IPS-NIHi7 (cell line): ENCODE measurements around the gene DIS3L2.
"Not testable (repeated sequence)": the region's sequence is repeated elsewhere in the genome, so short reads cannot be mapped to it uniquely, and the experiment has no call there.

Source experiments
- DNase-seq: peaks from one replicate; pipeline ENCODE4 v3.0.0; 2012; ENCODE audit warnings: mixed read lengths; ENCODE audit errors: extremely low spot score

The DIS3L2 gene

DNA sequence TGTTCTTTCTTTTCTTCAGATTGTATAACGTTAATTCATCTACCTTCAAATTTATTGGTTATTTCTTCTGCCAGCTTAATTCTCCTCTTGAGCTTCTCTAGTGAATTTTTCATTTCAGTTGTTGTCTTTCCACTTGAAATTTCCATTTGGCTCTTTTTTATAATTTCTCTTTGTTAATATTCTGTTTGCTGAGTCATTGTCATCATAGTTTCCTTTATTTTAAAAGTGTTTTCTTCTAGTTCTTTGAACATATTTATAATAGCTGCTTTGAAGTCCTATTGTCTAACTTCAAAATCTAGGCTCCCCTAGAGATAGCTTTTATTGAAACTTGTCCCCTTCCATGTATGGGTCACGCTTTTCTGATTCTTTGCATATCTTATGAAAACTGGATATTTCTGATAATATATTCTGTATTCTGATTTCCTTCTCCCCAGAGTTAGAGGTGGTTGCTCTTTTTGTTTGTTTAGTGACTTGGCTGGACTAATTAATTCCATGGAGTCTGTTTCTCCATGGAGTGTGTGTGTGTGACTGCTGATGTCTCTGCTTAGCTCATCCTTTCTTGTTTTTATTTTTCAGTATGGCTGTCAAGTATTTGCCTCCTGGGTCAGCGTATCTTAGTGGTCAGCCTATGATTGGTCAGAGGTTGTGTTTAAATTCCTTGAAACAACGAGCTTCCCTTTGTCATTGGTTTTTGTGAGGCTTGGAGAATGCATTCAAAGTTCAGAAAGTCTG lies 47.6 kb downstream of the DIS3L2 start:
- DNase-seq: no peak

DNA sequence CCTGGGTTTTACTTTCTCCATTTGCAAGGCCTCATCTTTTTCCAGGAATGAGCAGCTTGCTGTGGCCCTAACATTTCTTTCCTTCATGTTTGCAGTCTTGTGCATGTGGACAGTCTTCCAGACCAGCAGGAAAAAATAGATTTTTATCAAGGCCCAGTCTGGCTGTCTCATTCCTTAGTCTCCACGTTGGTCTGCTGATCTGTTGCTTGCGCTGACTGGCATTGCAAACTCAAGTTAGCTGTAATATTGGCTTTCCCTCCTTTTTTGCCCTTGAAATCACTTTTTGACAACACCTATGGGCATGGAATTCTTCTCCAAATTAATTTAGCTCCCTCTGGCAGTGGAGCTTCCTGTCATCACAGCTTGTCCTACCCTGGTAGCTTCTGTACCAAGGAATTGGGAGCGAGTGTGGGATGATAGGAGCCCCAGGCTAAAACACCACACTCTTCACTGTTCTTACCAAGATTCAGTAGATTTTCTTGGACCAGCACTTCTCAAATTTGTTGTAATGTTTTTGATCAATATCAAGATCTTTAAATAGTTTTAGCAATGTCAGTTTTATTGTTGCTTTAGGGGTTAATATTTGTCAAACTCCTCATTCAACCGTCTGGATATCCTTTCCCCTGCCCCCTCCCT lies 48.2 kb downstream of the DIS3L2 start:
- DNase-seq: no peak

DNA sequence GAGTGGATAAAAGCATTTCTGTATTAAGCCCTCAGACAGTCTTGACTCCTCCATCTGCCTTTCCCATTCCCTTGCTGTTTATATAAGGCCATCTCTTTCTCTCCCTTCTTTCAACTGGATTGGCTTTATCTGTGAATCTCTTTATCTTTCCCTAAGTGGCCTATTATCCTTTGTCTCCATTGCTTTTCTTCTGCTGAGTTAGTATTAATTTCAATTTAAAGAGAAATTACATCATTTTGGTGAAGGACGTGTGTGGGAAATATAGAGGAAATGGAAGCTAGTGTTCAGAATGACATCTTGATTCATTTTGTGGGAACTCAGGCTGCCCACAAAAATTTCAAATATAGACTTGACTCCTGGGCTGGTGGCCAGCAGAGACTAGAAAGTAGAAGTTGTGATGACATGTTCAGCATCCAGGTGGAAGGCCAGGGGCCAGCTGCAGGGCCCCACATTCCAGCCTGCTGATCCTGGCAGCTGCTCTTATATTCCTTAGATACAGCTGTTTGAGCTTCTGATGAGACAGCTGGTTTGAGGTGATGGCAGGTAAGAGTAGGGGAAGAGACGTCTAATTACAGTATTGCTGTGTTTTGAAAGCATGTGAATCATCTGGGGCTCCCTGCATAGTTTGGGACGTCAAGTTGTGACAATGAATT lies 52.3 kb downstream of the DIS3L2 start:
- no peak for DNase-seq

DNA sequence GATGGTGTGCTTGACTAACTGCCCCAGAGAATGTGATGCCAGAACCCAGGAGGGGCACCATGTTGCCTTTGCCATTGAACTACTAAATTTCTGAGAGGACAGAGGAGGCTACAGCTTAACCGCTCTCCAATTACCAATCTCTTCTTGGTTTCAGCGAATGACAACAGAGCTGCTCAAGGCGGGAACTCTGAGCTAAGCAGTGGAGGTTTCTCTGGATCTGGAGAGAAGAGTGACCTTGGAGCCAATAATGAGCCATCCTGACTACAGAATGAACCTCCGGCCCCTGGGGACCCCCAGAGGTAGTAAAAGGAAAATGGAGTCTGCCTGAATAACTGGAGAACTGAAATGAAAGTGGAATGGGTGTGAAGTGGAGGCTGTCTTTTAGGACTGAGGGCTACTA lies 53.2 kb downstream of the DIS3L2 start:
- no peak for DNase-seq

DNA sequence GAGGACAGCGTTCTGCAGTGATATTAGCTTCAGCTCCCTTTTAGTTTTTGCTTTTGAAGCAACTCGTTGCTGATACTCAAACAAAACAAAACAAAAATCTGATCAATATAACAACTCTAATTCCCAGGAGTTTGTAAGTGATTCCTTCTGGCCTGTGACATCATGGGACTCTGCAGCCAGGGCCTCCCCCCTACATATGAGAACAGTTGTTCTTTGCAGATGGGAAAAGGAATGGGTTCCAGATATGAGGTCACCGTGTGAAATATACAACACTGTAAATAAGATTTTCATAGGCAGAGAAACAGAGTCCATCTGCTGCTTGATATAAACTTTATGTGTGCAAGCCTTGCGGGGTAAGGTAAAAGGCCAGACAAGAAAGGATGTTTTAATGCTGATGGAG lies 56.7 kb downstream of the DIS3L2 start:
- no peak for DNase-seq

DNA sequence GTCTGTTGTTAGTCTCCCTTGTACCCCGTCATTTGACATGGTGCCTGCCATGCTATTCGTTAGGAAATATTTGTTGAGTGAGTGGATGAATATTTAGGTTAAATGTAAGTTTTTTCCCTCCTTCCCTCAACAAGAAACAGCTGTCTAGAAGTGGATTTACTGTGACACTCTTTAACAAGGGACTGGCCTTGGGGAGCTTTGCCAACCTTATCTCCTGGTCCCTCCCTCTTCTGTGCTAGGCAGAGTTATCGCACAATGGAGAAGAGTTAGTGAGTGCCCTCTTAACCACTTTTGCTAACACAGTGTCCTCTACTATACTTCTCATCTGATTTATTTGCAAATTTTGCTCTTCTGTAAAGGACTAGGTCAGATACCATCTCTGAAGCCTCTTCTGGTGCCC lies 61.2 kb downstream of the DIS3L2 start:
- no peak for DNase-seq

DNA sequence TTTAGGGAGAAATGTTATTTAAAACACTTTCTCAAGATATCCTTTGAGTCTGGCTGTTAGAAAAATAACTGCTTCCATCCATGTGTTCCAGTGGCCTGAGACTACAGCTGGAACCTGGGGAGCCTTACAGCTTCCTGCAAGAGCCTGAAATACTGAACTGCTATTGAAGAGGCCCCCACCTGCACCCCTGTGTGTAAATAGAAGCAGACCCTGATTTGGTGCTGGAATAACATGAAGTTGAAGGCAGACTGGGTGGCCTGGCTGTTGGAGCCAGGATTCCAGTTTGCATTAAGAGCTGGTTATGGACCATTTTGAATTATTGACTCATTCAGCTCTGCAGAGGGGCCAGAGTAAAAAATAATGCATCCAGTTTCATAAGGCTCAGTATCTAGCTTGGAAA lies 61.9 kb downstream of the DIS3L2 start:
- DNase-seq: no peak

DNA sequence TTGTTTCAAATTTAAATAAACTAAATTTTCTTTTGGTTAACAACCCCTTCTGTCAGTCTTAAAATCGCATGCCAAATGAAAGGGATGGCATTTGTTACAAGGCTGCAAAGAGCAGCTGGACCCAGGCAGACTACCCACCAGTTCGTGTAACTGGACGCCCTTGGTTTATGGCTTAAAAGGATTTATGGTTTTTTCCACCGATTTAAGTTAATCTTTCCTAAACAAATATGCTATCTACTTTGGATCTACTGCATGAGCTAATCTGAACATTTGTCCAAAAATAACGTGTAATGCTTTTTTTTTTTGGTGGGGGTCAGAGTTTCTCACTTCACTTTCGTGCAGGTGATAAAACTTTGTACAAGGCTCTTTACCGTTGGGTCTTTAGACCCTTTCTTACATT lies 62.9 kb downstream of the DIS3L2 start:
- DNase-seq: no peak

DNA sequence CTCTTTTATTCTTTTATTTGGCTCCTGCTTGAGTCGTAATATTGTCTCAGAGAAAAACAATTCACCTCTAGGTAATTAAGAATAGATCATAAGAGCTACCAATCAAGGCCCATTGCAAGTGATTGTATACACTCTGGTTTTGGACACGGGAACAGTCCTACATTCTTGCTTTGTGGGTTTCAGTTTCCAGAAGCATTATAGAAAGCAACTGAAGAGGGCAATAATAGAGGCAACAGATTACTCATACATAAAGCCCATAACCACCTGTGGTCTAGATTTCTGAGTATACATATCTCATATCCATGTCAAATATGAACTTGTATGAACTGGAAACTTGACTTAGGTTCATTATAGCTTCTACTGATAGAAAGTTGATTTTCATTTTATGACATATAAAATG lies 65.4 kb downstream of the DIS3L2 start:
- DNase-seq: no peak

DNA sequence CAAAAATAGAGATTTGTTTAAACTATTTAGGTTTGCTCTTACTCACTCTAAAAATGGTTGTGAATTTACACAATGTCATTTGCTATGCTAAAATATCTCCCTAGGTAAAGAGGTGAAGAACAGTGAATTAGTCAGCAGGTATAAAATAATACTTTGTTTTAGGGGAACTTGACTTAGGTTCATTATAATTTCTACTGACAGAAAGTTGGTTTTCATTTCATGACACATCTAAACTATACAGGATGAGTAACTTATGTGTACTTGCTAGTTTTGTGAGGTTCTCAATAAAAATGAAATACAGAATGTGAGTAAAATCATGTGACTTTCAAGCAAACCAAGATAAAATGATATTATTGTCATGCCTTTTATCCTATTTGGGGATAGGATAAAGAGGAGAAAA lies 66.0 kb downstream of the DIS3L2 start:
- no peak for DNase-seq

DNA sequence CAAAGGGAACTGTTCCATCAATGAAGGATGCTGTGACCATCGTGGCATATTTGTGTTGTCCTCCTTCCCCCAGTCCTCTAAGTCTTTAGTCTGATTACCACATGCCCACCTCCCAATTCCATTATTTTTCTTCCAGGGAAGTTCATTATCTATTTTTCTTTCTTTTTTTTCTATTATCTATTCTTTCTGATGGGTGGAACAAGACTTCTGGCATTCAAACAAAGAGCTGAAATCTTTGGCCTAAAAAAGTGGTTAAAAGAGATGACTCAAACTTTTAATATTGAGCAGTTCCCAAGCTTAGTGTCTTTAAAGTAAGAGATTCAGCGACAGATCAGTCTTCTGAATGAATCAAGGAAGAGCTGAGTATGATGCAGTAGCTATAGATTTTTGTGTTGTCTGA lies 66.6 kb downstream of the DIS3L2 start:
- no peak for DNase-seq

DNA sequence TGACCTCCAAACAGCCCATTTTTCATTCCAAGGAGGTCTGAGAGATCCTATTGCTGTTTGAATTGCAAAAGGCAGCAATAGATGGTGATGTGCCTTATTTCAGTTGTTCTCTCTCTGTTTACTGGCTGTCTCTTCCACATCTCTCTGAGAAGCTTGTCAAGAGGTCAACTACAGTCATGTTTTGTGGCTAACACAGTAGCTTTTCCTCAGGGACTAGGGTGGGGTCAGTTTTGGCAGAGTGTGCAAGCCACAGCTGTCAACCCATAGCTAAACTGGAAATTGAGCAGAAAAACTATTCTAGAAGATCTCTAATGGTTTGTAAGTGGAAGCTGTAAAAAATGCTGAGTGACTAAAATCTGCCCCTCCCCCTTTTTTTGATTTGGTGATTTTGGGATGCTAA lies 67.1 kb downstream of the DIS3L2 start:
- DNase-seq: no peak

DNA sequence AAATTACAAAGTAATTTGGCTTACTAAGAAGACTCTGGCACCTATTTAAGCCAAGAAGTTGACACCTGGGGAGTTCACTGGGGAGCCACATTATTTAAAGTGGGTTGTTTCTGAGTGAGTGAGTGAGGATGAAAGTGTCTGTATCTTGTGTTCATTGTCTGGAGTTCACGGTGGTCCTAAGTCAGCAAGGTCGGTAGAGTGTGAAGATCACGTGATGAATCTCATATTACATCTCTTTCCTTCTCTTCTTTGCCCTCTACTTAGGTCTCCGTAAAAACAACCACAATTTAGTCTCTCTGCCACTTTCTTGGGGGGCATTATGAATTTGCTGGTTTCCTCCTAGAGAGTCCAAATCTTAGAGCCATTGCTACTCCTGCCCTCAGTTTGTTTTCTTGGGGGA lies 67.8 kb downstream of the DIS3L2 start:
- no peak for DNase-seq

DNA sequence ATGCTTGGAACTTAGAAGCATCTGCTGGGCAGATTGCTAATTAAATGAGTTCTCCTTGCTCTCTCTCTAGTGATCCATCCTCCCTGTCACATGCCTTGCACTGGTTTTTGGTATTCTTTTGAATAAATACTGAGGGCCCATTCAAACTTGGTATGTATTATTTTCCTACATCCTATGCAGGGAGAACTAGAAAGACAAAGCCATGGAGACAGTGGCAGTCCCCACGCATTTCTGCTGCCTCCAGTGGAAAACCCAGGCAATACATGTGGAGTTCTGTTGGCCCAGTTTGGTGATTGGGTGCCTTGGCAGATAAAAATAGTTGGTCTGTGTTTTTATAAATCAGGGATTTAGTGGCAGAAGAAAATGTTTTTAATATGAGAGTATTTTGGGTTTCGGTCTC lies 68.7 kb downstream of the DIS3L2 start:
- peak; percentile 36 for DNase-seq

DNA sequence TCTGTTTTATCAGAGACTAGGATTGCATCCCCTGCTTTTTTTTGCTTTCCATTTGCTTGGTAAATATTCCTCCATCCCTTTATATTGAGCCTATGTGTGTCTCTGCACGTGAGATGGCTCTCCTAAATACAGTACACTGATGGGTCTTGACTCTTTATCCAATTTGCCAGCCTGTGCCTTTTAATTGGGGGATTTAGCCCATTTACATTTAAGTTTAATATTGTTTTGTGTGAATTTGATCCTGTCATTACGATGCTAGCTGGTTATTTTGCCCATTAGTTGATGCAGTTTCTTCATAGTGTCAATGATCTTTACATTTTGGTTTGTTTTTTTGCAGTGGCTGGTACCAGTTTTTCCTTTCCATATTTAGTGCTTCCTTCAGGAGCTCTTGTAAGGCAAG lies 73.8 kb downstream of the DIS3L2 start:
- DNase-seq: not testable (repeated sequence)

DNA sequence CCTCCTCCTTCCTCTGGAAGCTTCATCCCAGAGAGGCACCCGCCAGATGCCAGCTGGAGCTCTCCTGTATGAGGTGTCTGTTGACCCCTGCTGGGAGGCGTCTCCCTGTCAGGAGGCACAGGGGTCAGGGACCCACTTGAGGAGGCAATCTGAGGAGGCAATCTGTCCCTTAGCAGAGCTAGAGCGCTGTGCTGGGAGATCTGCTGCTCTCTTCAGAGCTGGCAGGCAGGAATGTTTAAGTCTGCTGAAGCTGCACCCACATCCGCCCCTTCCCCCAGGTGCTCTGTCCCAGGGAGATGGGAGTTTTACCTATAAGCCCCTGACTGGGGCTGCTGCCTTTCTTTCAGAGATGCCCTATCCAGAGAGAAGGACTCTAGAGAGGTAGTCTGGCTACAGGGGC lies 75.4 kb downstream of the DIS3L2 start:
- DNase-seq: not testable (repeated sequence)

DNA sequence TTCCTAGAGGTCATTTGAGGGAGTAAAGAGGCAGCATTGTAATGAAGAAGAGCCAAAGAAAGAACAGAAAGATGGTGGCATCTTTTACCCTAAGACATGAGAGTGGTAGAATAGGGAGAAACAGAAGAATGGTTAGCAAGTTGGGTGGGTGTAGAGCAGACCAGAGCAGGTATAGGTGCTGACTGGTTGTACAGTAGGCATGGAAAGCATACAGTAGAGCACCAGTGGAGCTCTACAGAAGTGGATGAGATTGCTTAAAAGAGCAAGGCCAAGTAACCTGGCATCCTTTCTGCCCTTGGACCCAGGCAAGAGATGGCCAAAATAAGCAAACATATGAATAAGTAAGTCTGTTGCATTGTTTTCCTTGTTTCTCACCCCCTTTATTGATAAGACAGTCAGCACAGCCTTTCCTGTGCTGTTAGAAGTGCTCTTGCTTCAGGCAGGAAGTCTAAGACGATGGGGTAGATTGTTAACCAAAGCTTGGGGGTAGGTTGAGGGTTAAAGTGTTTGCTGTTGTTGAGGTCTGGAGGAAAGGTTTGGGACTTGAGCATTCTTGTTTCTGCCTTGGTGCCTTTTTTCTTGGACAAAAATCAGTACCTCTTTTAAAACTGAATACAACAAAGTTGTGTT lies 76.9 kb downstream of the DIS3L2 start:
- no peak for DNase-seq

DNA sequence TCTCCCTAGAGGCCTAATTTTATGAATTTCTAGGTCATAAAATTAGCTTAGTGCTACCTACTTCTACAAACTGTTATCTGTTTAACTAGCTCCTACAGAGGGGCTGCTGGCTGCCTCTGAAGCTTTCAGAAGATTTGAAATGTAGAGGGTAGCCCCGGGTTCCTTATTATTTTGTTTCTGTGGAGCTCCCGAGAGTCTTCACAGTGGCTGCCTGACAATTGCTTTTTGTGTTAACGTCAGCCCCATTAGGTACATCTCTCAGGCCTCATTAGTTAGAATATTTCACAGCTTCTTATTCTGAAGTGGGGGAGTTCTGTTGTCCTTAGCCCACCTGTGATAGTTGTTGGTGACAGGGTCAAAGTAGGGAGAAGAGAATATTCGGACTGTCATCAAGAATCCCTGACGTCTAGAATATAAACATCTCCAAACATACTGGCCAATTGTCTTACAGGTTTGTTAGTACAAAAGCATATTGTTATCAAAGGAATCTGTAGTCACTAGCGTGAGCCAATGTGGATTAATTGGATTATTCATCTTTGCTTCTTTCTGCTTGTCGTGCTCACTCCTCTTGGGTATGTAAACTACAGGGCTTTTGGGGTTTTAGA lies 77.5 kb downstream of the DIS3L2 start:
- DNase-seq: no peak

DNA sequence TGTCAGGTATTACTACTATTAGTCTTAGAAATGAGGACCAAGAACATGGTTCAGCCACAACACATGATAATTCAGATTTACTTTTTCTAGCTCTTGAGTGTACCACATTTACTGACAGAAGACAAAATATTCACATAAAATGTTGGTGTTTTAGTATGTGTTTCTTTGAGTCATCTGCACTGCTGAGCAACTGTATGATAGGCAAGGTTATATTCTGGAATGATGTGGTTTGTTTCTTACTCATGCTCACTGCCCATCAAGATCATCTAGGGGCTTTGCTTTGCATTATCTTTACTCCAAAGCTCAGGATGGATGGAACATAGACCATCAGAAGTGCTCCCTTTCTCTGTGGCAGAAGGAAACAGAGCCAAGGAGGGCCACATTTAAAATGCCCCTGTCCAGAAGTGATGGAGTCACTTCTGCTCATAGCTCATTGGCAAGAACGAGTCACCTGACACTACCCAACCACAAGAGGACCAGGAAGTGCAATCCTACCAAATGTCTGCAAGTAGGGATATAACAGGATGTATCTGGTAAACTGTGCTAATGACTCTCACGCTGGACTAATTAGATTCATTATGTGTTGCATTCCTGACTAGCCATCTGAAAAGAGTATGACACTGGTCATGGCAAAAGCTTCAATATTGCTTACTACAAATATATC lies 81.5 kb downstream of the DIS3L2 start:
- no peak for DNase-seq

DNA sequence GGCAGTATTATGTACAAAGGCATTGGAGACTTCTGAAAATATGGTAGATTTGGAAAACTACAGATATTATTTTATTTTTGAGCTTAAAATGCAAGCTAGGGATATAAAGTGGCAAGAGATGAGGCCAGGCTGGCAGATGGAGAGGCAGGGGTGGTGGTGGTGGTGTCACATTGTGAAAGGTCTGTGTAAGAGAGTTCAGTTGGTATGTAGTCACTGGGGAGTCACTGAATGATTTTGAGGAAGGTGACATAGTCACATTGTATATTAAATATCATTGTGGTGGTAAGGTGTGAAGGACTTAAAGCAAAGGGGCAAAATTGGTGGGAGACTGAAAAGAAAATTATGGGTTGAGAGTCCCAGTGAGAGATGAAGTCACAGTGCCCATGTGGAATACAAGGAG lies 82.5 kb downstream of the DIS3L2 start:
- no peak for DNase-seq

DNA sequence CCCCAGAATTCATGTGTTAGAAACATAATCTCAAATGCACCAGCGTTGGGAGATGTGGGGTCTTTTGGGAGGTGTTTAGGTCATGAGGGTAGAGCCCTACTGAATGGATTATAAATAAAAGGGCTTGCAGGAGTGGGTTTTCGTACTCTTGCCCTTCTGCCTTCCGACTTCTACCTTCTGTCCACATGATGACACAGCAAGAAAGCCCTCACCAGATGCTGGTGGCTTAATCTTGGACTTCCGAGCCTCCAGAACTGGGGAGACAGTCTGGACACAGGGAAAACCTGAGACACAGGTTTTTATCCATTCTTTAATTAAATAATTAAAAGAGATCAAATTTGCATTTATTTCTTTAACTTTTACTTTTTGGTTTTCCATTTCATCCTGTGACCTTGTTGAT lies 87.8 kb downstream of the DIS3L2 start:
- no peak for DNase-seq

DNA sequence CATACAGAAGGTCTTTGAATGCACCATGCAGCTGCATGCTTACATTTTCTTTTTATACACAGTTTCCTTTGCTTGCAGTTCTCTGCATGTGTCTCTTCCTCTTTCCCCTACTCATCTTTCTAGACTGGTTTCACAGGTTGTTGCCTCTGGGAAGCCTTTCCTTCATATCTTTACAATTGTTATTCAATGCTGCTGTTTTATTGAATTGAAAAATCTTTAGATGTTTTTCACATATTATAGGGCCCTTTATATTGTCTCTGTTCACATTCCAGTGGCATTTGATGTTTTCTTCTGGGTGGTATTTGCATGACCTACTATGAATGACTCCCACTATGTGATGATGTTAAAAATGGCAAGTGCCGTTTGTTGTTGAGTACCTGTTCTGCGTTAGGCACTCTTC lies 91.1 kb downstream of the DIS3L2 start:
- no peak for DNase-seq
